IMR-90 (cell line): Measurements from ENCODE around the gene EIF4A3. TPM values are rescaled to one million over a fixed set of nuclear protein-coding genes. Genes with fewer than 3 reads are reported as not detected.

Experiments
- ATAC-seq: fragments of 200-7000 bp; cut with Tn5 transposase; 2 replicates; pipeline ENCODE4 v1.9.1; 2020; ENCODE audit warnings: low read depth, mild to moderate bottlenecking, moderate library complexity
- BruUV-seq: library from RNA; stranded (reverse); fragments of 400-500 nt; replicated peaks from 2 replicates; lab custom pipeline; 2021; lab: Mats Ljungman, UMichigan
- CTCF ChIA-PET: fragments of 300-600 bp; formaldehyde crosslinking; extraction: SDS; loops from one replicate; lab custom pipeline; 2021; ENCODE audit warnings: antibody characterized with exemption; lab: Yijun Ruan, JAX
- POLR2A ChIA-PET: fragments of 300-600 bp; sonication (Branson Sonifier 250); formaldehyde crosslinking; loops from one replicate; lab custom pipeline; 2022; ENCODE audit warnings: antibody characterized with exemption; ENCODE audit not compliant: unreplicated experiment; lab: Charles Lee
- DNase-seq: peaks from one replicate; pipeline ENCODE4 v3.0.0; 2013
- H2AFZ ChIP-seq: replicated peaks from 2 replicates; pipeline ENCODE3; 2013; ENCODE audit warnings: low read length, mild to moderate bottlenecking; ENCODE audit not compliant: poor library complexity
- H2AK5ac ChIP-seq: 2 replicates; pipeline ENCODE4 v1.6.1; 2013; ENCODE audit warnings: low read depth, low read length, inconsistent platforms
- H2AK9ac ChIP-seq: replicated peaks from 2 replicates; pipeline ENCODE3; 2013; ENCODE audit warnings: mild to moderate bottlenecking, low read depth, low read length, moderate library complexity; ENCODE audit not compliant: poor library complexity
- H2BK120ac ChIP-seq: 2 replicates; pipeline ENCODE4 v1.6.1; 2013; ENCODE audit warnings: low read depth, low read length, inconsistent platforms
- H2BK15ac ChIP-seq: 3 replicates; pipeline ENCODE4 v1.6.1; 2013; ENCODE audit warnings: low read depth, low read length, inconsistent platforms
- H2BK20ac ChIP-seq: 2 replicates; pipeline ENCODE4 v1.6.1; 2013; ENCODE audit warnings: low read depth, mild to moderate bottlenecking, inconsistent platforms, low read length, moderate library complexity
- H2BK5ac ChIP-seq: 2 replicates; pipeline ENCODE4 v1.6.1; 2013; ENCODE audit warnings: mild to moderate bottlenecking, low read depth, low read length, inconsistent platforms; ENCODE audit not compliant: poor library complexity, severe bottlenecking
- H3K14ac ChIP-seq: replicated peaks from 2 replicates; pipeline ENCODE4 v1.6.1; 2013; ENCODE audit warnings: low read depth, low read length, inconsistent platforms
- H3K18ac ChIP-seq: 2 replicates; pipeline ENCODE4 v1.6.1; 2013; ENCODE audit warnings: low read depth, low read length, control low read depth
- H3K23ac ChIP-seq: 2 replicates; pipeline ENCODE4 v1.6.1; 2013; ENCODE audit warnings: low read depth, low read length, inconsistent platforms
- H3K27ac ChIP-seq: 2 replicates; pipeline ENCODE4 v1.5.1; 2013; ENCODE audit warnings: mild to moderate bottlenecking, control low read depth, low read length; ENCODE audit not compliant: insufficient read depth
- H3K27me3 ChIP-seq: 2 replicates; pipeline ENCODE4 v1.6.1; 2013; ENCODE audit warnings: low read length; ENCODE audit not compliant: control insufficient read depth, insufficient read depth
- H3K36me3 ChIP-seq: 2 replicates; pipeline ENCODE4 v1.6.1; 2013; ENCODE audit warnings: low read length, mixed read lengths; ENCODE audit not compliant: control insufficient read depth, insufficient read depth
- H3K4ac ChIP-seq: 2 replicates; pipeline ENCODE4 v1.6.1; 2013; ENCODE audit warnings: low read depth, low read length, inconsistent platforms
- H3K4me1 ChIP-seq: 2 replicates; pipeline ENCODE4 v1.6.1; 2013; ENCODE audit warnings: low read length, mixed read lengths; ENCODE audit not compliant: control insufficient read depth, insufficient read depth
- H3K4me2 ChIP-seq: 2 replicates; pipeline ENCODE4 v1.6.1; 2013; ENCODE audit warnings: low read depth, mild to moderate bottlenecking, control low read depth, low read length, moderate library complexity
- H3K4me3 ChIP-seq: 2 replicates; pipeline ENCODE4 v1.5.1; 2013; ENCODE audit warnings: low read depth, mild to moderate bottlenecking, control low read depth, low read length, moderate library complexity; ENCODE audit not compliant: insufficient read depth
- H3K56ac ChIP-seq: 2 replicates; pipeline ENCODE4 v1.6.1; 2013; ENCODE audit warnings: low read length, inconsistent platforms; ENCODE audit not compliant: insufficient read depth; ENCODE audit errors: extremely low read depth
- H3K79me1 ChIP-seq, 2 experiments: 2 replicates each; pipeline ENCODE4 v1.6.1; 2013; ENCODE audit warnings: low read length in 2 of 2, inconsistent platforms in 1 of 2, low read depth in 1 of 2
- H3K9ac ChIP-seq: 2 replicates; pipeline ENCODE4 v1.6.1; 2013; ENCODE audit warnings: low read depth, low read length, control low read depth
- H3K9me1 ChIP-seq: 2 replicates; pipeline ENCODE4 v1.6.1; 2013; ENCODE audit warnings: low read length, inconsistent platforms; ENCODE audit not compliant: insufficient read depth
- H3K9me3 ChIP-seq: 2 replicates; pipeline ENCODE4 v1.6.1; 2013; ENCODE audit warnings: low read length; ENCODE audit not compliant: control insufficient read depth, insufficient read depth
- H4K20me1 ChIP-seq: 2 replicates; pipeline ENCODE4 v1.6.1; 2013; ENCODE audit warnings: low read length, inconsistent platforms; ENCODE audit not compliant: insufficient read depth
- H4K5ac ChIP-seq: 2 replicates; pipeline ENCODE4 v1.6.1; 2013; ENCODE audit warnings: mild to moderate bottlenecking, low read depth, low read length, control low read depth
- H4K8ac ChIP-seq, 2 experiments: 2 replicates each; pipeline ENCODE4 v1.6.1; 2013; ENCODE audit warnings: low read depth in 2 of 2, low read length in 2 of 2, control low read depth in 1 of 2, inconsistent platforms in 1 of 2
- H4K91ac ChIP-seq: 2 replicates; pipeline ENCODE4 v1.6.1; 2013; ENCODE audit warnings: low read depth, low read length, inconsistent platforms; ENCODE audit not compliant: insufficient read depth
- CEBPB ChIP-seq: IDR thresholded peaks from 2 replicates; pipeline ENCODE4 v1.6.1; 2012; ENCODE audit warnings: low read depth, low read length, improper control_type of control experiment
- RFX5 ChIP-seq: IDR thresholded peaks from 2 replicates; pipeline ENCODE4 v1.8.0; 2012; ENCODE audit warnings: low read depth, mild to moderate bottlenecking, low read length, moderate library complexity
- WGBS, 2 experiments: methylation state at CpG; one replicate each; pipeline versions ENCODE4 v1.1.5 to v1.1.7; 2013; ENCODE audit warnings: missing lambda C conversion rate in 2 of 2; ENCODE audit not compliant: insufficient read length in 1 of 2; ENCODE audit errors: extremely low coverage in 2 of 2; 5-methylcytosine and 5-hydroxymethylcytosine counted together
- dilution Hi-C: fragments of 300-500 bp; cut with HindIII; formaldehyde crosslinking; loops from one replicate; pipeline ENCODE4 v1.14.3; 2018; ENCODE audit warnings: low sequenced_read_pairs; ENCODE audit not compliant: unreplicated experiment
- in situ Hi-C: fragments of 300-500 bp; cut with MboI; formaldehyde crosslinking; loops from 3 replicates; pipeline ENCODE4 v1.14.3; 2019; ENCODE audit warnings: low sequenced_read_pairs, inconsistent platforms, mixed read lengths
- intact Hi-C: fragments of 100-400 bp; cut with micrococcal nuclease; formaldehyde crosslinking; loops from 2 replicates; pipeline ENCODE4 v1.10.0; 2022
- polyA plus RNA-seq, 3 experiments: library from polyadenylated mRNA; depleted of rRNA; stranded (reverse); fragments of >200 nt; gene quantifications; 2 replicates each; pipeline ENCODE4 v1.2.3, GENCODE V29; 2012; ENCODE audit warnings: low replicate concordance in 1 of 3
- total RNA-seq: library from RNA; depleted of rRNA; stranded (reverse); fragments of >200 nt; gene quantifications from 2 replicates; pipeline ENCODE4 v1.2.3, GENCODE V29; 2012

The EIF4A3 gene
- total and polyA plus RNA-seq, 2 of the 4 experiments (the other 2 are of a cell fraction) = 85.3 to 97.1 TPM

- POLR2A ChIA-PET = interaction anchor here (1.1 kb wide), 1 partner anchor 9 kb away, joined by 3 read pairs; no protein-coding TSS in a partner anchor
- peak overlapping the region; percentile 53; the same call in 1 of the 2 replicates for H3K4me2 ChIP-seq
- ATAC-seq = peak; percentile 69
Measured at GRCh38 chr17:80187090-80187489, 40.2 kb upstream of the EIF4A3 start.

More at GRCh38 chr17:80187090-80187489, 40.2 kb upstream of the EIF4A3 start:
- no peak overlapping the region; the same call in 1 of the 2 replicates for H3K4me3 ChIP-seq
- no peaks in the 10 kb centered on the region for H3K9me3 ChIP-seq
- peak overlapping the region; percentile 10; the same call in 1 of the 2 replicates for H3K18ac ChIP-seq
- peak overlapping the region; percentile 36 for H2AFZ ChIP-seq
- no peak overlapping the region for H2BK15ac ChIP-seq
- peak overlapping the region in 1 of 2 experiments; percentile 29; a peak in 1 of 4 replicates for H4K8ac ChIP-seq
- H3K4me1 ChIP-seq = peaks cover 6% of the 10 kb centered on the region
- H2BK5ac ChIP-seq = no peak overlapping the region
- no peak overlapping the region for H2AK9ac ChIP-seq
- dilution Hi-C loops = no loop called here
- H3K9ac ChIP-seq = no peak overlapping the region
- CTCF ChIA-PET = no interaction called here
- no peaks in the 10 kb centered on the region; the same call in 1 of the 2 replicates for H3K9me1 ChIP-seq
- no peaks in the 10 kb centered on the region for H3K36me3 ChIP-seq
- no peak overlapping the region; the same call in 1 of the 2 replicates for H4K91ac ChIP-seq
- H3K79me1 ChIP-seq = no peaks in the 10 kb centered on the region
- H4K5ac ChIP-seq = no peak overlapping the region
- TF ChIP-seq RFX5 (no peak), CEBPB (peak; percentile 70)
- no peak overlapping the region for H3K56ac ChIP-seq
- H2AK5ac ChIP-seq = no peak overlapping the region
- DNase-seq = peak; percentile 39
- H2BK20ac ChIP-seq = no peak overlapping the region
- 0 out of 2 replicates have a peak overlapping the region, but pooled peaks have one; percentile 40 for H3K4ac ChIP-seq
- BruUV-seq = no TSS peak
- intact Hi-C loops = no loop called here
- peaks cover 23% of the 10 kb centered on the region for H3K27me3 ChIP-seq
- no peak overlapping the region for H3K27ac ChIP-seq
- no peak overlapping the region for H3K23ac ChIP-seq
- in situ Hi-C loops = no loop called here
- H2BK120ac ChIP-seq = no peak overlapping the region; the same call in 1 of the 2 replicates
- no peak overlapping the region for H3K14ac ChIP-seq
- no peaks in the 10 kb centered on the region for H4K20me1 ChIP-seq
- 73% methylated on average over 12 of the region's 16 CpGs; no CpG with 5 or more reads in 1 of the 2 experiments for WGBS, 2 experiments
